Measurements from ENCODE around the gene FER1L5.
A peak's percentile ranks its signal among the peaks of the same experiment; 100 is the strongest.

FER1L5 gene

GRCh38 chr2:96727431-96727830, 84.9 kb downstream of the FER1L5 start:
- H3K27me3 Mint-ChIP-seq: no peaks in the 10 kb centered on the region
- no peak overlapping the region for H3K4me3 Mint-ChIP-seq
- H3K9me3 Mint-ChIP-seq: no peaks in the 10 kb centered on the region
- no peak overlapping the region for H3K27ac Mint-ChIP-seq
- H3K36me3 Mint-ChIP-seq (ENCODE audit: low read depth): peaks cover 36% of the 10 kb centered on the region
- no peaks in the 10 kb centered on the region for H3K4me1 Mint-ChIP-seq (ENCODE audit: low read depth)

GRCh38 chr2:96729748-96730147, 87.2 kb downstream of the FER1L5 start:
- no peaks in the 10 kb centered on the region for H3K4me1 Mint-ChIP-seq (ENCODE audit: low read depth)
- no peaks in the 10 kb centered on the region for H3K9me3 Mint-ChIP-seq
- no peak overlapping the region for H3K27ac Mint-ChIP-seq
- H3K36me3 Mint-ChIP-seq (ENCODE audit: low read depth): peaks cover 37% of the 10 kb centered on the region
- no peak overlapping the region for H3K4me3 Mint-ChIP-seq
- no peaks in the 10 kb centered on the region for H3K27me3 Mint-ChIP-seq

GRCh38 chr2:96730212-96730611, 87.6 kb downstream of the FER1L5 start:
- H3K27me3 Mint-ChIP-seq: no peaks in the 10 kb centered on the region
- no peaks in the 10 kb centered on the region for H3K9me3 Mint-ChIP-seq
- H3K36me3 Mint-ChIP-seq (ENCODE audit: low read depth): peaks cover 38% of the 10 kb centered on the region
- H3K4me1 Mint-ChIP-seq (ENCODE audit: low read depth): peaks cover 3% of the 10 kb centered on the region
- no peak overlapping the region for H3K27ac Mint-ChIP-seq
- H3K4me3 Mint-ChIP-seq: no peak overlapping the region

DNA sequence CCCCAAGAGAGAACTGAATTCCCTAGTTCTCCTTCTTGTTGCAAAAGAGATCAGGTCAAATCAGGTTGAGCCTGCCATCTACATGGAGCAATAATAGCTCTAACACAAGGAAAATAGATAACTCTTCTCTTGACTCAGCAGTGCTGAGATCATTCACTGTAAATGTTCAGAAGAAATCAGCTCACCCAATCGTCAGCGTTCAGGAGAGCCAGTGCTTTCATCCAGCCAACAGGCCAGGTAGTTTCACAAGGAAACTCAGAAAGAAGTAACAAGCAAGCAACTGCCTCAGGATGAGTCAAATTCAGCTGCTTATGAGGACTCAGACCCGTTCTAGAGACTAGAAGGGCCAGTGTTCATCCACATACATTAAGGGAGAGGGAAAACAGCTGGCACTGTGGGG, 91.4 kb downstream of the FER1L5 start:
- Mint-ChIP-seq H3K4me1 (ENCODE audit: low read depth) (peaks cover 14% of the 10 kb centered on the region), H3K4me3 (no peak overlapping the region), H3K36me3 (ENCODE audit: low read depth) (peaks cover 34% of the 10 kb centered on the region), H3K9me3 (no peaks in the 10 kb centered on the region), H3K27me3 (no peaks in the 10 kb centered on the region), H3K27ac (no peak overlapping the region)

GRCh38 chr2:96734880-96735583, 92.5 kb downstream of the FER1L5 start:
- Mint-ChIP-seq H3K27ac (no peak overlapping the region), H3K4me3 (no peak overlapping the region), H3K9me3 (no peaks in the 10 kb centered on the region), H3K27me3 (no peaks in the 10 kb centered on the region), H3K4me1 (ENCODE audit: low read depth) (peaks cover 26% of the 10 kb centered on the region), H3K36me3 (ENCODE audit: low read depth) (peaks cover 30% of the 10 kb centered on the region)

DNA sequence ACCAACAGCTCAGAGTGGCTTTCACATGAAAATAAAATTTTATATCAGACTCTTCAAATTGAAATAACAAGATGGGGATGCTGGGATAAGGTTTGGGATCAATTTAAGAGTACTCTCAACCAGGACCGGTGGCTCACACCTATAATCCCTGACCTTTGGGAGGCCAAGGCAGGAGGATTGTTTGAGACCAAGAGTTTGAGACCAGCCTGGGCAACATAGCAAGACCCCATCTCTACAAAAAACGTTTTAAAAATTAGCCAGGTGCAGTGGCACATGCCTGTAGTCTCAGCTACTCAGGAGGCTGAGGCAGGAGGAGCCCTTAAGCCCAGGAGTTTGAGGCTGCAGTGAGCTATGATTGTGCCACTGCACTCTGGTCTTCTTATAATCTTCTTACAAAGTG, 94.7 kb downstream of the FER1L5 start:
- H3K4me1 Mint-ChIP-seq (ENCODE audit: low read depth): peaks cover 38% of the 10 kb centered on the region
- peaks cover 22% of the 10 kb centered on the region for H3K36me3 Mint-ChIP-seq (ENCODE audit: low read depth)
- no peak overlapping the region for H3K27ac Mint-ChIP-seq
- H3K27me3 Mint-ChIP-seq: no peaks in the 10 kb centered on the region
- H3K9me3 Mint-ChIP-seq: no peaks in the 10 kb centered on the region
- no peak overlapping the region for H3K4me3 Mint-ChIP-seq

- H3K27me3 Mint-ChIP-seq: no peaks in the 10 kb centered on the region
- H3K9me3 Mint-ChIP-seq: no peaks in the 10 kb centered on the region
- H3K4me3 Mint-ChIP-seq: peak overlapping the region; percentile 1
- H3K4me1 Mint-ChIP-seq (ENCODE audit: low read depth): peaks cover 38% of the 10 kb centered on the region
- peaks cover 20% of the 10 kb centered on the region for H3K36me3 Mint-ChIP-seq (ENCODE audit: low read depth)
- peak overlapping the region; percentile 63 for H3K27ac Mint-ChIP-seq
Measured at GRCh38 chr2:96737831-96738230, 95.3 kb downstream of the FER1L5 start.

- Mint-ChIP-seq H3K4me1 (ENCODE audit: low read depth) (peaks cover 38% of the 10 kb centered on the region), H3K9me3 (no peaks in the 10 kb centered on the region), H3K27ac (peak overlapping the region; percentile 92), H3K27me3 (no peaks in the 10 kb centered on the region), H3K4me3 (peak overlapping the region; percentile 99), H3K36me3 (ENCODE audit: low read depth) (peaks cover 12% of the 10 kb centered on the region)
Measured at GRCh38 chr2:96739076-96739632, 96.6 kb downstream of the FER1L5 start.

DNA sequence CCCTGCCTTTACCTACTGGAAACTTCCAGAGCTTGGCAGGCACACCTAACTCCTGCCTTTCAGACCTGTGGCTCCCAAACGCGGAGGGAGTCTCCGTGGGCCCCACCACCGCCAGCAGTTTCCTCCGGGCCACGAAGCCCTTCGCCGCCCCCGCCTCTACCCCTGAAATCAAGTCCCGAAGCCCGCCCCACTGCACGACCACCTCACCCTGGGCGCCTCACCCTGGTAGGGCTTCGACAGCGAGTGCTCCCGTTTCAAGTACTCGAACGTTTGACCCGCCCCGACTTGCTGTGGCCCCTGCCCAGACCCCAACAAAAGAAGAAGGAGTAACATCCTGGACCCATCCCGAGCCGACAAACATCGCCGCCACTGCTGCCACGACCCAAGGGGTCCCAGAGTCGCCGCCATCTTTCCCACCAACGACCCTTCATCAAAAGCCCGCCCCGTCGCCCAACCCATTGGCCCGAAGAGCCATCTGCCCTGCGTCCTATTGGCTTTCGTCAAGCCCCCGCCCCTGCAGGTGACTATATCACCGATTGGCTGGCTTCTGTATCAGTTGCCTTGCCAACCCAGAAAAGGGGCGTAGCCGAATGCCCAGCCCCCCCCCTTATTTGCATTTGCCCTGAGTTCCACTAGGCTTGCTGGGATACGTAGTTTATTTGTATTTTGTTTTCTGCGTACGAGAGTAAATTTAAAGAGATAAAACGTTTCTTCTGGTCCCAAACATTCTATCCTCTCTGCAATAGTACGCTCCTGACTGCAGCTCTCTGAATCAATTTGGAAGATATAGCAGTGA, 97.3 kb downstream of the FER1L5 start, which contains the start of gene LMAN2L:
Gene LMAN2L (minus strand): TSS at position 432 of the 796 bp plus-strand sequence. CDS start 24 bp downstream, at position 408.
- peaks cover 38% of the 10 kb centered on the region for H3K4me1 Mint-ChIP-seq (ENCODE audit: low read depth)
- H3K27ac Mint-ChIP-seq: peak within 1 kb of the TSS; percentile 92
- peaks cover 8% of the 10 kb centered on the region for H3K36me3 Mint-ChIP-seq (ENCODE audit: low read depth)
- no peaks in the 10 kb centered on the region for H3K9me3 Mint-ChIP-seq
- H3K4me3 Mint-ChIP-seq: peak within 1 kb of the TSS; percentile 99
- H3K27me3 Mint-ChIP-seq: no peaks in the 10 kb centered on the region

DNA sequence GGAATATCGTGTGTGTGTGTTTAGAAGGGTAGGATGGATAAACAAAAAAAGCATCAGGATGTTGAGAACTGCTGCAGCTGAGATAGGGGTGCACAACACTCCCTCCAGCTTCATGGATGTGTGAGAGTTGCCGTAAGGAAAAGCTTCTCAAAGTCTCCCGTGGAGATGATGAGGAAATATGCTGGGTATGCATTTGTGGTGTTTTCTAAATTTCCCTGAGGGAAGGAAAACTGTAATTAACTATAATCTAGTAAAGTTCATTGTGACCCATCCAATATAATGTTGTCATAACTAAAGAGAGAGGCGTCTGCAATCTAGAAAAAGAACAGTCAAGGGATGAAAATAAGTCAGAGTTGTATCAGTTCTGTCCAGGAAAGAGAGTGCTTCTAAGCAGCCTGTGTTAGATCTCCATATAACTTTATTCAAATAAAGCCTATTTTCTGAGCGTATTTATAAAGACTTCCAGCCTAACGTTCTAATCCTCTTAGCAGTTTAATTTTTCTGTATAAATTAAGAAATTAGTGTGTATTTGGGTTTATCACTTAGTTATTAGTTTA, 104.6 kb downstream of the FER1L5 start:
- no peaks in the 10 kb centered on the region for H3K36me3 Mint-ChIP-seq (ENCODE audit: low read depth)

DNA sequence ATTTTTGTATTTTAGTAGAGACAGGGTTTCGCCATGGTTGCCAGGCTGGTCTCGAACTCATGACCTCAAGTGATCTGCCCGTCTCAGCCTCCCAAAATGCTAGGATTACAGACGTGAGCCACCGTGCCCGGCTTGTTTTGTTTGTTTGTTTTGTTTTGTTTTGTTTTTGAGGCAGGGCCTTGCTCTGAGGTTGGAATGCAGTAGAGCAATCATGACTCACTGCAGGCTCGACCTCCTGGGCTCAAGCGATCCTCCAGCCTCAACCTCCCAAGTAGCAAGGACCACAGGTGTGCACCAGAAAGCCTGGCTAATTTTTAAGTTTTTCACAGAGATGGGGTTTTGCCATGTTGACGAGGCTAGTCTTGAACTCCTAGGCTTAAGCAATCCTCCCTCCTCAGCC, 109.2 kb downstream of the FER1L5 start:
- Mint-ChIP-seq H3K4me3 (no peak overlapping the region), H3K4me1 (ENCODE audit: low read depth) (no peaks in the 10 kb centered on the region), H3K27ac (no peak overlapping the region), H3K36me3 (ENCODE audit: low read depth) (no peaks in the 10 kb centered on the region), H3K27me3 (no peaks in the 10 kb centered on the region), H3K9me3 (no peaks in the 10 kb centered on the region)

More for the DNA sequence above, 104.6 kb downstream of the FER1L5 start:
- no peaks in the 10 kb centered on the region for H3K27me3 Mint-ChIP-seq
- H3K27ac Mint-ChIP-seq: no peak overlapping the region
- H3K4me1 Mint-ChIP-seq (ENCODE audit: low read depth): no peaks in the 10 kb centered on the region
- H3K4me3 Mint-ChIP-seq: no peak overlapping the region
- H3K9me3 Mint-ChIP-seq: no peaks in the 10 kb centered on the region

DNA sequence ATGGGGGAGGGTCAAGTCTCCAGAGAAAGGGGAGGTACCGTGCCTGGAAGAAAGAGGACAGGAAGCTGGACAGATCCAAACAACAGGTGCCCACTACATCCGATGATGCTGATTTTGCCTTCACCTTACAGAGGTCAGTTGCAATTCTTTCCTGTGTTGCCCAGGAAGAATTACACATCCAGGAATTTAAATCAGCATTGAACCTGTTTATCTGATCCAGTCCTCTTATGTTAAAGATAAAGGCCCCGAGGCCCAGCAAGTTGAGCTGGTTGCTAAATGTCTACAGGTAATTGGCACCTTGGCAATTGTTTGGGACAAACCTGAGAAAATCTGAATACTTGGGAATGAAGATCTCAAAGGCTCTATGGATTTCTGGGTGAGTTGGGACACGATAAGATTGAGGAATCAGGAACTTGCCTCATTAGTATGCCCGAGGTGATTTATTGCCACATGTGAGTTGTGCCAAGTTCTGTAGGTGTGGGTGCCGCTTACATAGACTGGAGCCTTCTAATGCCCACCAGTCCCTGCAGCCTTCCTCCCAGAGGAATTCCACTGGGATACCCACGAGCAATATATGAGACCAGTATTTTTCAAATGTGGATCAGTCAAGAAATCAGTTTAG, 111.2 kb downstream of the FER1L5 start:
- Mint-ChIP-seq H3K4me3 (no peak overlapping the region), H3K4me1 (ENCODE audit: low read depth) (no peaks in the 10 kb centered on the region), H3K9me3 (no peaks in the 10 kb centered on the region), H3K27me3 (no peaks in the 10 kb centered on the region), H3K36me3 (ENCODE audit: low read depth) (no peaks in the 10 kb centered on the region), H3K27ac (no peak overlapping the region)

DNA sequence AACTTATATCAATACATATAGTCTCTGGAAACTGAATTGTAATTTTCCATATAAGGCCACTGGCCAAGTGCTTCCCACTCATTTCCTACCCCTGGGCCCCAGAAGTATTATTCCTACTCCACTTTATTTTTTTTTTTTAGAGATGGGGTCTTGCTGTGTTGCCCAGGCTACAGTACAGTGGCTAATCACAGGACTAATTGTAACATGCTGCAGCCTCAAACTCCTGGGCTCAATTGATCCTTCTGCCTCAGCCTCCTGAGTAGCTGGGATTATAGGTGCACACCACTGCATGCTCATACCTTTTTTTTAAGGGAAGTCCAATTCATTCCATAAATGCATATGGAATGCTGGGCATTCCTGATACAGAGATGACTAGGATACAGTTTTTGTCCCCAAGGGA, 111.8 kb downstream of the FER1L5 start:
- Mint-ChIP-seq H3K4me3 (no peak overlapping the region), H3K27ac (no peak overlapping the region), H3K9me3 (no peaks in the 10 kb centered on the region), H3K27me3 (no peaks in the 10 kb centered on the region), H3K4me1 (ENCODE audit: low read depth) (peaks cover 1% of the 10 kb centered on the region), H3K36me3 (ENCODE audit: low read depth) (no peaks in the 10 kb centered on the region)
